Thyroid gland (tissue), 4 donors: ENCODE data around the gene CISTR. TPM values are rescaled to one million over a fixed set of nuclear protein-coding genes. Genes with fewer than 3 reads are reported as not detected.

ENCODE experiments used
- DNase-seq, 2 donors: peaks; one replicate each; pipeline ENCODE4 v3.0.0-alpha.2; 2019
- H3K27ac ChIP-seq, 3 donors: fragments of 200-600 bp; sonication (generic); 1 replicate in 2 of 3; 2 replicates in 1 of 3; pipeline ENCODE4 v1.5.1; 2016 to 2019; ENCODE audit warnings: mild to moderate bottlenecking in 1 of 3, moderate library complexity in 1 of 3
- H3K27me3 ChIP-seq: fragments of 200-600 bp; sonication (generic); one replicate; pipeline ENCODE4 v1.5.1; 2019
- H3K36me3 ChIP-seq, 2 donors: fragments of 200-600 bp; sonication (generic); one replicate each; pipeline ENCODE4 v1.5.1; 2016 to 2019
- H3K4me1 ChIP-seq, 2 donors: fragments of 200-600 bp; sonication (generic); one replicate each; pipeline ENCODE4 v1.5.1; 2017 to 2019
- H3K4me3 ChIP-seq, 3 donors: fragments of 200-600 bp; sonication (generic); replicated peaks in 1 of 3; 1 replicate in 2 of 3; 2 replicates in 1 of 3; pipeline ENCODE4 v1.5.1; 2016; ENCODE audit warnings: mild to moderate bottlenecking in 1 of 3
- H3K9me3 ChIP-seq: fragments of 200-600 bp; sonication (generic); one replicate; pipeline ENCODE4 v1.5.1; 2017
- CTCF ChIP-seq, 6 experiments: fragments of 200-600 bp in 3 of 6; fragments of 450-650 bp in 3 of 6; sonication (generic) in 3 of 6; IDR thresholded peaks; one replicate each; pipeline ENCODE4 v1.5.1; 2016 to 2019; ENCODE audit warnings: antibody characterized with exemption in 6 of 6, mild to moderate bottlenecking in 2 of 6, inconsistent platforms in 1 of 6, moderate library complexity in 1 of 6
- POLR2A ChIP-seq, 2 donors: fragments of 450-650 bp; IDR thresholded peaks; one replicate each; pipeline ENCODE4 v1.6.1; 2017; ENCODE audit warnings: antibody characterized with exemption in 2 of 2, mild to moderate bottlenecking in 2 of 2, moderate library complexity in 1 of 2
- WGBS, 2 donors: methylation state at CpG; one replicate each; pipeline ENCODE4 v1.1.5; 2017; 5-methylcytosine and 5-hydroxymethylcytosine counted together
- intact Hi-C: fragments of 100-400 bp; cut with DNase I; formaldehyde crosslinking; loops from one replicate; pipeline ENCODE4 v1.15.1; 2023
- total RNA-seq, 4 donors: library from RNA; depleted of rRNA; stranded (reverse); fragments of >200 nt; gene quantifications; one replicate each; pipeline ENCODE4 v1.2.3, GENCODE V29; 2016

The CISTR gene
- total RNA-seq, 4 donors from 2014 or later = not detected

- intact Hi-C loops = no loop called here
- 78 to 80% methylated on average over 4 of the region's 4 CpGs for WGBS, 2 donors
- Histone ChIP-seq H3K4me3 (no peak overlapping the region), H3K36me3 (no peaks in the 10 kb centered on the region), H3K27ac (no peak overlapping the region), H3K4me1 (peaks cover 23 to 38% of the 10 kb centered on the region in 2 donors), H3K9me3 (no peaks in the 10 kb centered on the region), H3K27me3 (no peaks in the 10 kb centered on the region)
- TF ChIP-seq CTCF (IDR thresholded peaks at IDR 0.05) (no peak), POLR2A (IDR thresholded peaks at IDR 0.05) (no peak)
- DNase-seq = no peak
These were observed 3.7 kb upstream of the CISTR start for GRCh38 chr12:53755451-53755891.

GRCh38 chr12:53754633-53755264, 3.0 kb upstream of the CISTR start:
- Histone ChIP-seq H3K27me3 (no peaks in the 10 kb centered on the region), H3K36me3 (no peaks in the 10 kb centered on the region), H3K4me3 (no peak overlapping the region), H3K9me3 (no peaks in the 10 kb centered on the region), H3K27ac (peak overlapping the region in 2 of 3 donors; percentile 11 to 61), H3K4me1 (peaks cover 24 to 43% of the 10 kb centered on the region in 2 donors)
- WGBS, 2 donors = 7 to 13% methylated on average over 4 of the region's 4 CpGs
- TF ChIP-seq POLR2A (IDR thresholded peaks at IDR 0.05) (no peak), CTCF (IDR thresholded peaks at IDR 0.05) (no peak)
- peak; percentile 76 for DNase-seq
- intact Hi-C loops = no loop called here

- Histone ChIP-seq H3K9me3 (no peaks in the 10 kb centered on the region), H3K27me3 (no peaks in the 10 kb centered on the region), H3K36me3 (no peaks in the 10 kb centered on the region), H3K27ac (peak overlapping the region; percentile 11 to 61 (median 19)), H3K4me3 (no peak overlapping the region), H3K4me1 (peaks cover 24 to 43% of the 10 kb centered on the region in 2 donors)
- intact Hi-C loops = no loop called here
- TF ChIP-seq POLR2A (IDR thresholded peaks at IDR 0.05) = no peak
- no peak for TF ChIP-seq CTCF (IDR thresholded peaks at IDR 0.05)
- 44 to 51% methylated on average over 7 of the region's 7 CpGs for WGBS, 2 donors
- DNase-seq = peak; percentile 27 to 29
These were observed 2.4 kb upstream of the CISTR start for GRCh38 chr12:53754188-53754585.

GRCh38 chr12:53752621-53753020, 842 bp upstream of the CISTR start:
- H3K4me3 ChIP-seq = no peak overlapping the region
- intact Hi-C loops = no loop called here
- TF ChIP-seq POLR2A (IDR thresholded peaks at IDR 0.05) (no peak), CTCF (IDR thresholded peaks at IDR 0.05) (no peak)
- H3K9me3 ChIP-seq = no peaks in the 10 kb centered on the region
- 90 to 96% methylated on average over 3 of the region's 3 CpGs for WGBS, 2 donors
- no peaks in the 10 kb centered on the region for H3K27me3 ChIP-seq
- peaks cover 24 to 43% of the 10 kb centered on the region in 2 donors for H3K4me1 ChIP-seq
- no peak for DNase-seq
- no peaks in the 10 kb centered on the region for H3K36me3 ChIP-seq
- peak overlapping the region in 1 of 3 donors; percentile 87 for H3K27ac ChIP-seq

- no peak for TF ChIP-seq POLR2A (IDR thresholded peaks at IDR 0.05)
- TF ChIP-seq CTCF (IDR thresholded peaks at IDR 0.05) = no peak
- Histone ChIP-seq H3K4me3 (peak overlapping the region in 2 of 3 donors; percentile 12 to 46), H3K9me3 (no peaks in the 10 kb centered on the region), H3K4me1 (peaks cover 21 to 43% of the 10 kb centered on the region in 2 donors), H3K27me3 (no peaks in the 10 kb centered on the region), H3K27ac (peak overlapping the region; percentile 52 to 87 (median 79)), H3K36me3 (no peaks in the 10 kb centered on the region)
- no peak for DNase-seq
- intact Hi-C loops = no loop called here
- WGBS, 2 donors = 49 to 58% methylated on average over 13 of the region's 13 CpGs
These were observed 418 bp upstream of the CISTR start for GRCh38 chr12:53752192-53752601.
